Mucosa of rectum (tissue), 2 donors: Measurements from ENCODE around the gene ACOX1.

Experiments used
- H3K27ac ChIP-seq, 2 donors: one replicate each; pipeline ENCODE4 v1.7.0; 2013; ENCODE audit warnings: inconsistent platforms in 2 of 2, low read depth in 2 of 2, low read length in 2 of 2
- H3K27me3 ChIP-seq, 2 donors: one replicate each; pipeline ENCODE4 v1.7.0; 2013; ENCODE audit warnings: low read length in 2 of 2; ENCODE audit not compliant: control insufficient read depth in 2 of 2, insufficient read depth in 2 of 2
- H3K36me3 ChIP-seq, 2 donors: one replicate each; pipeline ENCODE4 v1.7.0; 2013; ENCODE audit warnings: low read length in 2 of 2; ENCODE audit not compliant: control insufficient read depth in 2 of 2, insufficient read depth in 2 of 2
- H3K4me1 ChIP-seq, 2 donors: one replicate each; pipeline ENCODE4 v1.7.0; 2013; ENCODE audit warnings: low read length in 2 of 2, mild to moderate bottlenecking in 1 of 2; ENCODE audit not compliant: control insufficient read depth in 2 of 2, insufficient read depth in 2 of 2
- H3K4me3 ChIP-seq, 2 donors: one replicate each; pipeline ENCODE4 v1.7.0; 2013; ENCODE audit warnings: low read length in 2 of 2
- H3K9ac ChIP-seq, 2 donors: one replicate each; pipeline ENCODE4 v1.7.0; 2013; ENCODE audit warnings: low read length in 2 of 2, low read depth in 1 of 2, mild to moderate bottlenecking in 1 of 2
- H3K9me3 ChIP-seq, 2 donors: one replicate each; pipeline ENCODE4 v1.7.0; 2013; ENCODE audit warnings: low read length in 2 of 2; ENCODE audit not compliant: control insufficient read depth in 2 of 2
- donor health status: healthy.
- donor health status: Normal muscosa, but diverticular disease.

The ACOX1 gene

GRCh38 chr17:75922963-75923874, 55.7 kb downstream of the ACOX1 start:
- Histone ChIP-seq H3K4me3 (no peak overlapping the region), H3K27ac (no peak overlapping the region), H3K27me3 (no peaks in the 10 kb centered on the region), H3K4me1 (peaks cover 2 to 5% of the 10 kb centered on the region in 2 donors), H3K9ac (no peak overlapping the region), H3K9me3 (no peaks in the 10 kb centered on the region), H3K36me3 (peaks cover 2 to 12% of the 10 kb centered on the region in 2 donors)

GRCh38 chr17:75922173-75922961, 56.6 kb downstream of the ACOX1 start:
- H3K9me3 ChIP-seq, result no peaks in the 10 kb centered on the region
- H3K4me1 ChIP-seq, result peaks cover 2 to 5% of the 10 kb centered on the region in 2 donors
- peaks cover 2 to 12% of the 10 kb centered on the region in 2 donors for H3K36me3 ChIP-seq
- H3K27me3 ChIP-seq, result no peaks in the 10 kb centered on the region
- no peak overlapping the region for H3K4me3 ChIP-seq
- H3K27ac ChIP-seq, result no peak overlapping the region
- H3K9ac ChIP-seq, result no peak overlapping the region

GRCh38 chr17:75921596-75921995, 57.4 kb downstream of the ACOX1 start:
- Histone ChIP-seq H3K4me1 (peaks cover 2 to 5% of the 10 kb centered on the region in 2 donors), H3K27ac (no peak overlapping the region), H3K27me3 (no peaks in the 10 kb centered on the region), H3K9ac (no peak overlapping the region), H3K9me3 (no peaks in the 10 kb centered on the region), H3K4me3 (no peak overlapping the region), H3K36me3 (peaks cover 2 to 12% of the 10 kb centered on the region in 2 donors)

GRCh38 chr17:75920045-75920560, 58.9 kb downstream of the ACOX1 start:
- peaks cover 2 to 4% of the 10 kb centered on the region in 2 donors for H3K36me3 ChIP-seq
- H3K4me1 ChIP-seq, result peaks cover 2 to 5% of the 10 kb centered on the region in 2 donors
- no peaks in the 10 kb centered on the region for H3K27me3 ChIP-seq
- H3K9ac ChIP-seq, result no peak overlapping the region
- no peak overlapping the region for H3K4me3 ChIP-seq
- H3K9me3 ChIP-seq, result no peaks in the 10 kb centered on the region
- H3K27ac ChIP-seq, result no peak overlapping the region

GRCh38 chr17:75919611-75920010, 59.4 kb downstream of the ACOX1 start:
- H3K27ac ChIP-seq, result no peak overlapping the region
- H3K36me3 ChIP-seq, result peaks cover 2 to 4% of the 10 kb centered on the region in 2 donors
- no peaks in the 10 kb centered on the region for H3K9me3 ChIP-seq
- H3K9ac ChIP-seq, result no peak overlapping the region
- no peaks in the 10 kb centered on the region for H3K27me3 ChIP-seq
- H3K4me3 ChIP-seq, result no peak overlapping the region
- H3K4me1 ChIP-seq, result peaks cover 2 to 5% of the 10 kb centered on the region in 2 donors

GRCh38 chr17:75917917-75918445, 61.0 kb downstream of the ACOX1 start:
- Histone ChIP-seq H3K4me1 (peaks cover 0 to under 1% of the 10 kb centered on the region in 2 donors), H3K4me3 (no peak overlapping the region), H3K27ac (no peak overlapping the region), H3K9ac (no peak overlapping the region), H3K36me3 (peaks cover 0 to 2% of the 10 kb centered on the region in 2 donors), H3K9me3 (no peaks in the 10 kb centered on the region), H3K27me3 (no peaks in the 10 kb centered on the region)

GRCh38 chr17:75917141-75917916, 61.6 kb downstream of the ACOX1 start:
- H3K9me3 ChIP-seq, result no peaks in the 10 kb centered on the region
- no peaks in the 10 kb centered on the region for H3K36me3 ChIP-seq
- no peaks in the 10 kb centered on the region for H3K27me3 ChIP-seq

GRCh38 chr17:75915268-75915667, 63.7 kb downstream of the ACOX1 start:
- no peak overlapping the region for H3K9ac ChIP-seq
- no peaks in the 10 kb centered on the region for H3K9me3 ChIP-seq
- H3K4me3 ChIP-seq, result no peak overlapping the region
- H3K4me1 ChIP-seq, result peaks cover 0 to under 1% of the 10 kb centered on the region in 2 donors
- no peak overlapping the region for H3K27ac ChIP-seq
- H3K27me3 ChIP-seq, result no peaks in the 10 kb centered on the region
- H3K36me3 ChIP-seq, result no peaks in the 10 kb centered on the region

More at GRCh38 chr17:75917141-75917916, 61.6 kb downstream of the ACOX1 start:
- H3K4me1 ChIP-seq, result no peaks in the 10 kb centered on the region
- no peak overlapping the region for H3K27ac ChIP-seq
- no peak overlapping the region for H3K9ac ChIP-seq
- H3K4me3 ChIP-seq, result no peak overlapping the region

- Histone ChIP-seq H3K27ac (no peak overlapping the region), H3K36me3 (no peaks in the 10 kb centered on the region), H3K27me3 (no peaks in the 10 kb centered on the region), H3K9me3 (no peaks in the 10 kb centered on the region), H3K4me1 (peaks cover 0 to 4% of the 10 kb centered on the region in 2 donors), H3K4me3 (no peak overlapping the region), H3K9ac (no peak overlapping the region)
Measured at GRCh38 chr17:75914643-75915267, 64.2 kb downstream of the ACOX1 start.
